ENCODE results near the gene ZMYND15.

The ZMYND15 gene

GRCh38 chr17:4718276-4718675 lies 21.4 kb upstream of the ZMYND15 start:
- no peak overlapping the region for H3K4me3 ChIP-seq (replicated peaks; ENCODE audit: low read depth, low read length)
- TF ChIP-seq, protein P1, sequence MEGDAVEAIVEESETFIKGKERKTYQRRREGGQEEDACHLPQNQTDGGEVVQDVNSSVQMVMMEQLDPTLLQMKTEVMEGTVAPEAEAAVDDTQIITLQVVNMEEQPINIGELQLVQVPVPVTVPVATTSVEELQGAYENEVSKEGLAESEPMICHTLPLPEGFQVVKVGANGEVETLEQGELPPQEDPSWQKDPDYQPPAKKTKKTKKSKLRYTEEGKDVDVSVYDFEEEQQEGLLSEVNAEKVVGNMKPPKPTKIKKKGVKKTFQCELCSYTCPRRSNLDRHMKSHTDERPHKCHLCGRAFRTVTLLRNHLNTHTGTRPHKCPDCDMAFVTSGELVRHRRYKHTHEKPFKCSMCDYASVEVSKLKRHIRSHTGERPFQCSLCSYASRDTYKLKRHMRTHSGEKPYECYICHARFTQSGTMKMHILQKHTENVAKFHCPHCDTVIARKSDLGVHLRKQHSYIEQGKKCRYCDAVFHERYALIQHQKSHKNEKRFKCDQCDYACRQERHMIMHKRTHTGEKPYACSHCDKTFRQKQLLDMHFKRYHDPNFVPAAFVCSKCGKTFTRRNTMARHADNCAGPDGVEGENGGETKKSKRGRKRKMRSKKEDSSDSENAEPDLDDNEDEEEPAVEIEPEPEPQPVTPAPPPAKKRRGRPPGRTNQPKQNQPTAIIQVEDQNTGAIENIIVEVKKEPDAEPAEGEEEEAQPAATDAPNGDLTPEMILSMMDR (IDR thresholded peaks at IDR 0.05; ENCODE audit: low read length, missing control alignments): no peak
- no peak for DNase-seq (ENCODE audit: low read depth)

- H3K4me3 ChIP-seq (replicated peaks; ENCODE audit: low read depth, low read length): no peak overlapping the region
- no peak for DNase-seq (ENCODE audit: low read depth)
- TF ChIP-seq, protein P1 (IDR thresholded peaks at IDR 0.05; ENCODE audit: low read length, missing control alignments): no peak
Observed at GRCh38 chr17:4719146-4719545, 20.5 kb upstream of the ZMYND15 start.

DNA sequence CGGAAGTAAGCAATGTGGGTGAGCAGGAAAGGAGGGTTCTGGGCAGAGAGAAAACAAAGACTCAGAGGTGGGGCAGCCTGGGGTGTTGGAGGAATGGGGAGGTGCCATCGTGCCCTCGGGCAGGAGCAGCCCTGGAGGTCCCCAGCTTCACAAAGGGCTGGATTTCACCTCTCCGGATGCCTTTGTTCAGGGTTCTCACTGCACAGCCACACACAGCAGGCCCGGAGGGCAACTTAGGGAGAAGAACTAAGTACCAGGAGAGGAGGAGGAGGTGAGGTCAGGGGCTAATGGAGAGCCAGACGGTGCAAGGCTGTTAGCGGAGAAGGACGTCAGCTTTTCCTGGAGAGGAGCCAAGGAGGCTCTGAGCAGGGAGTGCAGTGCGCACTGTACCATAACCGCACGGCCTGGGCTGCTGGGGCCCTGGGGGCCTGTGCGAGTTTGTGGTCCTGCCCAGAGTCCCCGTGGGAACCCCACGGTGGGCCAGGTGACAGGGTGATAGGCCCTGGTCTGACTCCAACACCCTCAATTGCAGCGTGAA lies 19.9 kb upstream of the ZMYND15 start:
- DNase-seq (ENCODE audit: low read depth): peak; percentile 33
- no peak overlapping the region for H3K4me3 ChIP-seq (replicated peaks; ENCODE audit: low read depth, low read length)
- TF ChIP-seq, protein P1 (IDR thresholded peaks at IDR 0.05; ENCODE audit: low read length, missing control alignments): no peak

GRCh38 chr17:4720787-4721186 lies 18.8 kb upstream of the ZMYND15 start:
- TF ChIP-seq, protein P1 (IDR thresholded peaks at IDR 0.05; ENCODE audit: low read length, missing control alignments): no peak
- no peak for DNase-seq (ENCODE audit: low read depth)
- H3K4me3 ChIP-seq (replicated peaks; ENCODE audit: low read depth, low read length): no peak overlapping the region

- peak; percentile 31 for DNase-seq (ENCODE audit: low read depth)
- TF ChIP-seq, protein P1 (IDR thresholded peaks at IDR 0.05; ENCODE audit: low read length, missing control alignments): no peak
- H3K4me3 ChIP-seq (replicated peaks; ENCODE audit: low read depth, low read length): no peak overlapping the region
Observed at GRCh38 chr17:4721203-4722135, 18.2 kb upstream of the ZMYND15 start.

GRCh38 chr17:4722678-4723240 lies 16.9 kb upstream of the ZMYND15 start:
- H3K4me3 ChIP-seq (replicated peaks; ENCODE audit: low read depth, low read length): no peak overlapping the region
- TF ChIP-seq, protein P1 (IDR thresholded peaks at IDR 0.05; ENCODE audit: low read length, missing control alignments): no peak
- no peak for DNase-seq (ENCODE audit: low read depth)

All from fibroblast of pulmonary artery (primary cell).